Measurements from ENCODE around the gene BRINP3.
"Not testable (repeated sequence)": the region's sequence is repeated elsewhere in the genome, so short reads cannot be mapped to it uniquely, and the experiment has no call there.

Gene BRINP3

GRCh38 chr1:190477762-190478148 lies at the start of gene BRINP3:
Gene BRINP3 (minus strand): TSS chr1:190477864.
- DNase-seq (ENCODE audit: insufficient read length, low spot score) (no peak), FAIRE-seq (no peak)

DNA sequence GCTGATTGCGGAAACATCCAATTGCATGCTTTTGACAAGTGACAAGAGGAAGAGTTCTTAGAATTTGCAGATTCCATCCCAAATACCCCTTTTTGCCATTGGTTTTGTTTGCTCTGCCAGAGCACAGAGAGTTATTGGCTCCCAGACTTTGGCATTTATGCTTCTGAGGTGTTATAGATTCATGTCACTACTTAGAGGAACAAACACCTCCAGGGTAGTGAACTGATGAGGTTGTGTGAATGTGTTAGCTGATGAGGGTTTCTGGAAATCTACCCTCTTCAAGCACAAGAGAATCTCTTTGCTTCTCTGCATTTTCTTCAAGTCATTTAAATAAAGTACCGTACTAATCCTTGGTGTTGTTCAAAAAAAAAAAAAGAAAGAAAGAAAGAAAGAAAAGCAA lies 33.9 kb upstream of the BRINP3 start:
- FAIRE-seq (no peak), DNase-seq (ENCODE audit: insufficient read length, low spot score) (no peak)

DNA sequence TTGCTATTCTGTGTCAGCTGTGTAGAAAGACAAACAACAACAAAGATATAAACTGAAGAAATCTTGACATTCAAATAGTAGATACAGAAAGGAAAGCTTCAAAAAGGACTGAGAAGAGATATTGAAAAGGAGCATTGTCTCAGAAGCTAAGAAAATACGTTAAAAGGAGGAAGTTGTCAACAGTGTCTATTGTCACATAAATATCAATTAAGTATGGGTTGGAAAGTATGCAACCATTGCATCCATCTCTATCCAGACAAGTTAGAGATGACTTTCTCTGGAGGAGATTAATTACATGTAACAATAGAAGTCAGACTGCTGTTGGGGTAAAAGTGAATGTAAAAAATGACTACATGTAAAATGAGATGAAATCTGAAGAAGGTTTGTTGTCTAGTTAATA lies 29.7 kb upstream of the BRINP3 start:
- FAIRE-seq = no peak

GRCh38 chr1:190504539-190504938 lies 26.9 kb upstream of the BRINP3 start:
- not testable (repeated sequence) for FAIRE-seq; DNase-seq (ENCODE audit: insufficient read length, low spot score)

More for the DNA sequence above, 29.7 kb upstream of the BRINP3 start:
- no peak for DNase-seq (ENCODE audit: insufficient read length, low spot score)

- DNase-seq (ENCODE audit: insufficient read length, low spot score) = no peak
- FAIRE-seq = no peak
These were observed 19.9 kb upstream of the BRINP3 start for GRCh38 chr1:190497565-190497964.

DNA sequence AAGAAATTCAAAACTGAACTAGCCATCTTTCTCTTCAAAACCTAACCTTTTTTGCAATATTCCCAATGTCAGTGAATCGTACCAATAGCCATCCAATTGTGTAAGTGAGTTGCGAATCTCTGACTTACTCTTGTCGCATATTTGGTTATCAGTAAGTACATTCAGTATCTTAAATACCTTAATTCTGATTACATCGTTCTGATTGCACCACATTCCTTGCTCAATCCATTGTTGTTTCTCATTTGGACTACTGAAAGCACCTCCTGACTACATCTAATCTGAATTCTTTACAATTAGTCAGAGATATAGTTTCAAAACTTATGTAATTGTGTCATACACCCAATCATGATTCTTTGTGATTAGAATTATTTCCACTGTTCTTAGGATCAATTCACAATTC lies 16.8 kb upstream of the BRINP3 start:
- no peak for FAIRE-seq

DNA sequence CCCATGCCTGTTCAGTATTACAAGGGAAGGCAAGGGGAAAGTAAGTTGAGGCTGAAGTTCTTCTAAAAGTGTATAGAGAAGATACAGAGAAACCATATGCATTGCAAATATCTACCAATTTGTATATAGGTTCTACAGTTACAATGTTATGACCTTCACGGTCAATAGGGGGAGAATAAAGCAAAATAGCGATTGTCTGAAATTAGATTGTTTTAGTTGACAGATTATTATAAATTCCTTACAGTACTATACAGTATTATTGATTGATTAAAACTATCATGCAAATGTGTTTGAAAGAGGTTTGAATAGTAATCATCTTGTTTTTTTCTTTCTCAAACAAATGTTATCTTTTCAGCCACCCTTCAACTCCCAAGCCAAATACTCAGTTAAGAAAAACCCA lies 13.7 kb upstream of the BRINP3 start:
- no peak for FAIRE-seq
- no peak for DNase-seq (ENCODE audit: insufficient read length, low spot score)

More for the DNA sequence above, 16.8 kb upstream of the BRINP3 start:
- no peak for DNase-seq (ENCODE audit: insufficient read length, low spot score)

DNA sequence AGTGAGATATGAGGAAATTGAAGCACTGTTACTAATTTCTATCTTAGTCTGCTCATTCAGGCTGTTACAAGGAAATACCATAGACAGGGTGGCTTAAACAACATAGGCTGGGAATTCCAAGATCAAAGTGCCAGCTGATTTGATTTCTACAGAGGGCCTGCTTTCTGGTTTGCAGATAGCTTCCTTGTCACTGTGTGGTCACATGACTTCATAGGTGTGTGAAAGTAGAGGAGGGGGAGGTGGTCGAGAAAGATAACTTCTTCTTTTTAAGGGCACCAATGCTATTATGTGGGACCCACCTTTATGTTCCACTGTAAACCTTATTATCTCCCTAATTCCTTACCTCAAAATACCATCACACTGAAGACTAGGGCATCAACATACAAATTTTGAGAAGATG lies 6.4 kb upstream of the BRINP3 start:
- DNase-seq (ENCODE audit: insufficient read length, low spot score) (no peak), FAIRE-seq (no peak)

GRCh38 chr1:190480231-190480630 lies 2.6 kb upstream of the BRINP3 start:
- DNase-seq (ENCODE audit: insufficient read length, low spot score) (no peak), FAIRE-seq (no peak)

GRCh38 chr1:190479516-190479915 lies 1.9 kb upstream of the BRINP3 start:
- FAIRE-seq (no peak), DNase-seq (ENCODE audit: insufficient read length, low spot score) (no peak)

DNA sequence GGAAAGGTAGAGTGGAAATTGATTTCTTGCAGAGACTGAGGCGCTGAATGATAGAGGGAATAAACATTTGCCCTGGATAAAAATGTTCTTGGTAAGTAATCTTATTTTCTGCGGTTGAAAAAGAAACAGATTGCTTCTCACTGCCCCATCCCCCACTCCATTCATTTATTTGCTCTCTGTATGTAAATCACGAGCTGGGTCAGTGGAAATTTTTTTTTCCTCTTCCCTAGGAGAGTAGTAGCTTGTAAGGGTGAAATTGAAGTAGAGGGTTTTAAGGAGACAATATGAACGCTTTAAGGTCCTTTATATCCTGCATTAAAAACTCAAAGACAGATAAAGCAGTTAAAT lies 1.4 kb upstream of the BRINP3 start:
- no peak for DNase-seq (ENCODE audit: insufficient read length, low spot score)
- no peak for FAIRE-seq

DNA sequence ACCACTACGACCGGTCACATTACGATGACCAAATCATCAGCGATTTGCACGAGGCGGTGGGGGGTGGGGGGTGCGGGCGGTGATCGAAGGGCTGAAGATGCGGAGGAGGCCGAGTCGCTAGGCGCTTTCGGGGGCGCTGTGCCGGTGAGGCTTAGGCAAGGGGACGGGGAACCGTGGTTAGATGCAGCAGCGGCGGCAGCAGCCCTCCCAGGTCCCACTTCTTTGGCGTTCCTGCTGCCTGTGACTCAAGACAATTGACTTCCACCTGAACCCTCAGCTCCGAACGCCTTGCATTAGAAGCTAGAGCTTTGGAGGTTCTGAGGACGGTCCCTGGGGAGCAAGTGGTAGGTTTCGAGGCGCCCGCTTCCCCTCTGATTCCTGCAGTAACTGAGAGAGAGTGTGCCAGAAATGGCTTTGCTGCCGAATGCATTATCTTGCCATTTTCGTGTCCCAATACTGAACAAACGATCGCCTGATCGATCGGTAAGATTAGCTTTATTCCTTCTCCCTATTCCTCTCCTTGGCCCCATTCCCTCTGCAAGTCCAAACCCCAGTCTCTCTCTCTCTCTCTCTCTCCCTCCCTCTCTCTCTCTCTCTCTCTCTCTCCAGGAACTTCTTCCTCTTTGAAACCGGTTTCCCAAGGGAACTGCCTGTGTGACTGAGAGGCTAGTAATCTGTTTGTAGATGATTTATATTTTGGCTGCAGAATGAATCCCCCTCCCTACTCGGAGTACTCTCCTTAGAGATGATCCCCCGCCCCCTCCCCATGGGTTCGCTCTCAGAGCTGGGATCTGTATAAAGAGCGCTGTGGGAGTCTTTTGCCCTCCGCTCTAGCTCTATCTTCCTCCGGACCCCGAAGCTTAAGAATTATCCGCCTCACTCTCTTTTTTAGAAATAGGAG lies 735 bp upstream of the BRINP3 start:
- FAIRE-seq (no peak), DNase-seq (ENCODE audit: insufficient read length, low spot score) (no peak)

- DNase-seq (ENCODE audit: insufficient read length, low spot score) (no peak), FAIRE-seq (no peak)
These were observed 858 bp downstream of the BRINP3 start for GRCh38 chr1:190476806-190477205.

GRCh38 chr1:190476321-190476720 lies 1.3 kb downstream of the BRINP3 start:
- FAIRE-seq (no peak), DNase-seq (ENCODE audit: insufficient read length, low spot score) (no peak)

DNA sequence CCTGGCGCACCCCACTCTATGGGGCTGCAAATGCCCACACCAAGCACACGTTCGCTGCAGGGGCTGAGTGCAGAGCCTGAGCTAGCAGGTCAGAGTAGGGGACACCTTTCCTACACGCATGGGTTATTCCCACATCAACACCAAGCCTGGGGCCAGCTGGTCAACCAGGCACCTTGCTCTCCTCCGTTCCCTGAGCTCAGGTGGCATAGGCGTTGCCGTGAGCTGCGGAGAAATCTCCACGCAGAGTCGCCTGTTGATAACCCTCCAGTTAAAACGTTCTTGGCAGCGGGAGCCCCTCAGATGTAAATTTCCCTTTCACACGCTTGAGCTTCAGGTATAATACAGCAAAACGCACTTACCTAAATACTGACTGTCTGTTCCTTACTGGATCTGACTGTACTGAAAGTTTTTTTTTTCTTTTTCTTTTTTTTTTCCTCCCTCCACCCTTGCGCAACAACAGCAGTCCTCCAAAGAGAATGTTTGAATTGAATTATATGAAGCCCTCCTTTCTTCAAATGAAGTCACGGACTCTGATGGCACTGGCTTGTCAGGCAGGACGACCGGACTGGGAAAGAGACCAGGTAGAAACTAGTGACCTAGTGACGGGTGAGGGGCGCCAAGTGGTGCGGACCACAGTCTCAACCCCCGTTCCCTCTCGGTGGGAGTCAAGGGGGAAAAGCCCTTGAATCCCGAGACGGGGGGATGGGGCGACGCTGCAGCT lies 2.1 kb downstream of the BRINP3 start:
- no peak for FAIRE-seq
- DNase-seq (ENCODE audit: insufficient read length, low spot score) = no peak

DNA sequence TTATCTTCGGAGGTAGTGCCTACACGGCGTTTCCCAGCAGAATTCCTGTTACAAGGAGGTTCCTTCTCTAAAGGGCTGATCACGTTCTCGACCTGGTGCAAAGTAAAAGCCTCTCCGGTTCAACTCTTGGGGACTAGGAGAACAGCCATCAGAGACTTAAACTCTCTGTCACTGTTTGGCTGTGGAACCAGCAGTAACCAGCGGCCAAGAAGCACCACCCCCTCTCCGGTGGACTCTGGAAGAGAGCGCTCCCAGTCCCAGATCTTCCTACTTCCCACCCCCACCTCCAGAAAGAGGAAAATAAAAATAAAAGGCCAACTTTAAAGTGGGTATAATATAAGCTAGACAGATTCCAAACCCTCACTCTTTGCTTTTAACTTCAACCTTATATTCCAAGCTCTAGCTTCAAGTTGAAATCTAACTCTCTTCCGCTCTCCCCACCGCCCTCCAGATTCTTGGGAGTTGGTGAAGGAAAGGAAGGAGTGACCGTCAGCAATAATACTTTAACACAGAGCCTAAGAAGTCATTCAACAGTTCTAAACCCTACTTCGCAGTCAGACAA lies 2.9 kb downstream of the BRINP3 start:
- FAIRE-seq = no peak

DNA sequence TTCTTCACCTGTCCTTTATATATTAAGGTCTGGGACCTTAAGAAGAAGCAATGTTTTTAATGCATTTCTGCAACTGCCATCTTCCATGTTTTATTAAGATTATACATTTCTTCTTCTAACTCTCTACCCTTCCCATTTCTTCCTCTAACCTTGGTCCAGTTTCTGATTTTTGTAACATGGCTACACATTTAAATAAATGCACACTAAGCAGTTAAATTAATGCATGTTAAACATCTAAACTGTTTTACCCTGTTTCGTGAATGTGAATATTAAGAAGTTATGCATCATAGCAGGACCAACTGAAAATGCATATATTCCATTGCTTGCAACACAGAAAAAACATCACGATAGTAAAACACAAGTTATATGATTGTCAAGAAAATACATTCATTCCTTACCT lies 3.7 kb downstream of the BRINP3 start:
- DNase-seq (ENCODE audit: insufficient read length, low spot score) = no peak
- no peak for FAIRE-seq

More for the DNA sequence above, 2.9 kb downstream of the BRINP3 start:
- no peak for DNase-seq (ENCODE audit: insufficient read length, low spot score)

DNA sequence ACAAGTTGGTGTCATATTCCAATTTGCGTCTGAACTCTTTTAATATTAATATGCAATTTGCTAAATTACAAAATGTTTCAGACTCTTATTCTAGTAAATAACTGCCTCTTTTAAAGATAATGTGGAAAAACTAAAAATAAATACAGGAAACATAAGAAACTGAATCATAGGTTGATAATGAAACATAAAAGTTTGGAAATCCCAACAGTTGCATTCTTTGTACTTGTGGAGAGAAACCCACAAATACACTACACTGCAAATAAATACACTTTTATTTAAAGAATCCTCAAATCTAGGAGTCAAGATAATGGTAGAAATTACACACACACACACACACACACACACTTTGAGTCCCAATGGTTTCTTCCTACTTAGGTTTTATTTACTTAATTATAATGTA lies 5.2 kb downstream of the BRINP3 start:
- no peak for DNase-seq (ENCODE audit: insufficient read length, low spot score)
- FAIRE-seq = no peak

- no peak for FAIRE-seq
These were observed 5.6 kb downstream of the BRINP3 start for GRCh38 chr1:190472042-190472441.

GRCh38 chr1:190464690-190465089 lies 13.0 kb downstream of the BRINP3 start:
- FAIRE-seq (no peak), DNase-seq (ENCODE audit: insufficient read length, low spot score) (no peak)

More at GRCh38 chr1:190472042-190472441, 5.6 kb downstream of the BRINP3 start:
- DNase-seq (ENCODE audit: insufficient read length, low spot score) = no peak

DNA sequence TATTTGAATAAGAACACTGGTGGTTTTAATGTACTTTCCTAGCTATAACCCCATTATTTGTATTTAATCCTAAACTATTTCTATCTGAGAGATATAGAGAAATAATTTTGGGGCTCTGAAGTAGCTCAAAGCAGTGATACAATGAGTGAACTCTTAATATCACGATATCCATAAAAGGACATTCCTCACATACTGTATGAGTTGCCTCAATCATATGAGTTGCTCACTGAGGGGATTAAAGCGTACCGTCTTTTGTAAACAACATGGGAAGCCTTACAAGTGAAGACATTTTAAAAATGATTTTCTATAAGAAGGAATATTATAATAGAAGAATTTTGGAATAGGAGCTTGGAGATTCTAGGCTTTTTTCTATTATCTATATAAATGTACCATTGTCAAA lies 21.5 kb downstream of the BRINP3 start:
- no peak for DNase-seq (ENCODE audit: insufficient read length, low spot score)
- FAIRE-seq = no peak

- DNase-seq (ENCODE audit: insufficient read length, low spot score) = no peak
- no peak for FAIRE-seq
These were observed 22.0 kb downstream of the BRINP3 start for GRCh38 chr1:190455631-190456030.
